Activated B cell treated with CpG ODN at 0.5 μM for 24 hours (primary cell): ENCODE measurements around the gene ARFGEF3. TPM values are rescaled to one million over a fixed set of nuclear protein-coding genes. Genes with fewer than 3 reads are reported as not detected.

ENCODE experiments used
- ATAC-seq: fragments of 200-7000 bp; cut with Tn5 transposase; one replicate; pipeline ENCODE4 v1.10.0; 2021; ENCODE audit warnings: low read depth, mild to moderate bottlenecking, moderate library complexity
- CTCF ChIA-PET: fragments of 350-600 bp; sonication (Branson Sonifier 250); formaldehyde crosslinking; loops from one replicate; lab custom pipeline; 2021; ENCODE audit warnings: antibody characterized with exemption; lab: Charles Lee
- POLR2A ChIA-PET: fragments of 350-600 bp; sonication (Branson Sonifier 250); formaldehyde crosslinking; loops from one replicate; lab custom pipeline; 2021; ENCODE audit warnings: antibody characterized with exemption; lab: Charles Lee
- DNase-seq: peaks from one replicate; pipeline ENCODE4 v3.0.0; 2022
- H3K27ac Mint-ChIP-seq: one replicate; pipeline ENCODE4 v1.8.0; 2020; ENCODE audit warnings: mixed read lengths
- H3K27me3 Mint-ChIP-seq: one replicate; pipeline ENCODE4 v1.8.0; 2021; ENCODE audit warnings: mixed read lengths
- H3K36me3 Mint-ChIP-seq: one replicate; pipeline ENCODE4 v1.8.0; 2021; ENCODE audit warnings: low read depth, mixed read lengths
- H3K4me1 Mint-ChIP-seq: one replicate; pipeline ENCODE4 v1.8.0; 2021; ENCODE audit warnings: mixed read lengths
- H3K4me3 Mint-ChIP-seq: one replicate; pipeline ENCODE4 v1.8.0; 2020; ENCODE audit warnings: mild to moderate bottlenecking, mixed read lengths
- H3K9me3 Mint-ChIP-seq: one replicate; pipeline ENCODE4 v1.8.0; 2020; ENCODE audit warnings: mixed read lengths
- intact Hi-C: fragments of 100-400 bp; cut with micrococcal nuclease; formaldehyde crosslinking; loops from one replicate; pipeline ENCODE4 v1.15.1; 2024
- total RNA-seq: library from RNA; stranded (reverse); gene quantifications from 2 replicates; pipeline ENCODE4 v1.2.3, GENCODE V29; 2022
- TF ChIP-seq, protein P1 (sequence below): fragments of 200-600 bp; IDR thresholded peaks from one replicate; pipeline ENCODE4 v1.8.0; 2022; ENCODE audit warnings: antibody characterized with exemption, mild to moderate bottlenecking

Gene ARFGEF3
- total RNA-seq, 1 donor from 2014 or later: 0.02 TPM

DNA sequence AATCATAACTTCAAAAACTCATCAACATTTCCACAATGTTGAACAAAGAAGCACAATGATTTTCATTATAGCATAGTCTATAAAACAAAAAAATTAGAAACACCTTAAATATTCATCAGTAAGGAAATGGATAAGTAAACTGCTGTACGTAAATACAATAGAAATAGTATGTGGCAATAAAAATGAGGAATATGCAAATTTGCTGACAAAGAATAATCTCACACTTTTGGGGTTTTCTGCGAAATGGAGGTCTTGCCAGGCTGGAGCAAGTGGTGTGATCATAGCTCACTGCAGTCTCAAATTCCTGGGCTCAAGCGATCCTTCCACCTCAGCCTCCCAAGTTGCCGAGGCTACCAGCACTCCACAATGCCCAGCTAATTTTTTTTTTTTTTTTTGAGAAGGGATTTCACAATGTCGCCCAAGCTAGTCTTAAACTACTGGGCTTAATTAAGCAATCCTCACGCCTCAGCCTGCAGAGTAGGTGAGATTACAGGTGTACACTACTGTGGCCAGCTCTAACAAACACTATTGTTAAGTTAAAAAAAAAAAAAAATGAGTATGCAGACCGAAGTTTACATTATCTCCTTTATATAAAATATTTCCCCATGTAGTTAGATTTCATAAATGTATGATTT is 157.1 kb downstream of the ARFGEF3 start:
- intact Hi-C loops: no loop called here
- Mint-ChIP-seq H3K4me3 (no peak overlapping the region), H3K4me1 (no peaks in the 10 kb centered on the region), H3K27ac (no peak overlapping the region), H3K9me3 (peaks cover 6% of the 10 kb centered on the region), H3K36me3 (no peaks in the 10 kb centered on the region), H3K27me3 (peaks cover 8% of the 10 kb centered on the region)
- POLR2A ChIA-PET: no interaction called here
- ATAC-seq (no peak), DNase-seq (no peak)
- CTCF ChIA-PET: no interaction called here
- TF ChIP-seq, protein P1, sequence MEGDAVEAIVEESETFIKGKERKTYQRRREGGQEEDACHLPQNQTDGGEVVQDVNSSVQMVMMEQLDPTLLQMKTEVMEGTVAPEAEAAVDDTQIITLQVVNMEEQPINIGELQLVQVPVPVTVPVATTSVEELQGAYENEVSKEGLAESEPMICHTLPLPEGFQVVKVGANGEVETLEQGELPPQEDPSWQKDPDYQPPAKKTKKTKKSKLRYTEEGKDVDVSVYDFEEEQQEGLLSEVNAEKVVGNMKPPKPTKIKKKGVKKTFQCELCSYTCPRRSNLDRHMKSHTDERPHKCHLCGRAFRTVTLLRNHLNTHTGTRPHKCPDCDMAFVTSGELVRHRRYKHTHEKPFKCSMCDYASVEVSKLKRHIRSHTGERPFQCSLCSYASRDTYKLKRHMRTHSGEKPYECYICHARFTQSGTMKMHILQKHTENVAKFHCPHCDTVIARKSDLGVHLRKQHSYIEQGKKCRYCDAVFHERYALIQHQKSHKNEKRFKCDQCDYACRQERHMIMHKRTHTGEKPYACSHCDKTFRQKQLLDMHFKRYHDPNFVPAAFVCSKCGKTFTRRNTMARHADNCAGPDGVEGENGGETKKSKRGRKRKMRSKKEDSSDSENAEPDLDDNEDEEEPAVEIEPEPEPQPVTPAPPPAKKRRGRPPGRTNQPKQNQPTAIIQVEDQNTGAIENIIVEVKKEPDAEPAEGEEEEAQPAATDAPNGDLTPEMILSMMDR: no peak

DNA sequence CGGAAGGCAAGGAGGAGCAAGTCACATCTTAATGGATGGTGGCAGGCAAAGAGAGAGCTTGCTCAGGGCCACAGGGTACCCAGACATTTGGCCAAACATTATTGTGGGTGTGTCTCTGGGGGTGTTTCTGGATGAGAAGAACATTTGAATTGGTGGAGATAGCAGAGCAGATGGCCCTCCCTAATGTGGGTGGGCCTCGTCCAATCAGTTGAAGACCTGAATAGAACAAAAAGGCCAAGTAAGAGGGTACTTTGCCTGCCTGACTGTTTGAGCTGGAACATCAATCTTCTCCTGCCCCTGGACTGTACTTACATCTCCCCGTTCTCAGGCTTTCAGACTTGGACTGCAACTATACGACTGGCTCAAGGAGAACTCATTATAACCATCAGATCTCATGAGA is 160.2 kb downstream of the ARFGEF3 start:
- Mint-ChIP-seq H3K36me3 (no peaks in the 10 kb centered on the region), H3K27me3 (peaks cover 16% of the 10 kb centered on the region), H3K4me3 (no peak overlapping the region), H3K27ac (no peak overlapping the region), H3K4me1 (no peaks in the 10 kb centered on the region), H3K9me3 (peaks cover 6% of the 10 kb centered on the region)
- CTCF ChIA-PET: no interaction called here
- no peak for ATAC-seq
- no peak for DNase-seq
- POLR2A ChIA-PET: no interaction called here
- intact Hi-C loops: no loop called here
- TF ChIP-seq, protein P1: no peak

DNA sequence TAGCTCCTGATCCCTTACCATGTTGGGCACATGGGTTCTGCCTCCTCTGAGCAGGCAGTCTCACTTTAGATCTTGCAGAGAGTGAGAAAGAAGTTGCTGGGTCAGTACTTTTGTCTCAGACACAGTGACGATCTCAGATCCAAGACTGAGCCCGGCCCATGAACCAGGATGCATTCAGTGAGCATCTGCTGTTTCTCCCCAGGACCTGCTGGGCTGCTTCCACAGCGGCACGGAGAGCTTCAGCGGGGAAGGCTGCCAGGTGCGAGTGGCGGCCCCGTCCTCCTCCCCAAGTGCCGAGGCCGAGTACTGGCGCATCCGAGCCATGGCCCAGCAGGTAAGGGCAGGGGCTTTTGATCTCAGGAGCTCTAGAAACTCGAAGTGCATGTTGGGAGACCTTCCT is 162.1 kb downstream of the ARFGEF3 start:
- POLR2A ChIA-PET: no interaction called here
- H3K27ac Mint-ChIP-seq: no peak overlapping the region
- TF ChIP-seq, protein P1: no peak
- peaks cover 18% of the 10 kb centered on the region for H3K27me3 Mint-ChIP-seq
- no peak overlapping the region for H3K4me3 Mint-ChIP-seq
- no peaks in the 10 kb centered on the region for H3K36me3 Mint-ChIP-seq
- no peak for ATAC-seq
- CTCF ChIA-PET: no interaction called here
- H3K4me1 Mint-ChIP-seq: no peaks in the 10 kb centered on the region
- peaks cover 6% of the 10 kb centered on the region for H3K9me3 Mint-ChIP-seq
- intact Hi-C loops: no loop called here
- no peak for DNase-seq

DNA sequence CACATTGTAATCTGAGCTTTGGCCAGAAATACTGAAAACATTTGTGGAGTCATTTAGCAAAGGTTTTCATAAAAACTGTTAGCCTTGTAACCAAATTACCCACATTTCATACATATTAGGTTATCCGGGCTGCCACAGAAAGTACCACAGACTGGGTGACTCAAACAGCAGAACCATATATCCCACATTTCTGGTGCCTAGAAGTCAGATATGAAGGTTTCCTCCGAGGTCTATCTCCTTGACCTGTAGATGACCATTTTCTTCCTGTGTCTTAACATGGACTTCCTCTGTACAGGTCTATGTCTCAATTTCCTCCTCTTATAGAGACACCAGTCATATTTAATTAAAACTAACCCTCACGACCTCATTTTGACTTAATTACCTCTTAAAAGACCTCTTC is 166.5 kb downstream of the ARFGEF3 start:
- ChIA-PET POLR2A (no interaction called here), CTCF (no interaction called here)
- Mint-ChIP-seq H3K36me3 (no peaks in the 10 kb centered on the region), H3K9me3 (no peaks in the 10 kb centered on the region), H3K4me3 (no peak overlapping the region), H3K4me1 (no peaks in the 10 kb centered on the region), H3K27ac (no peak overlapping the region), H3K27me3 (peaks cover 15% of the 10 kb centered on the region)
- no peak for DNase-seq
- ATAC-seq: no peak
- TF ChIP-seq, protein P1: no peak
- intact Hi-C loops: no loop called here

DNA sequence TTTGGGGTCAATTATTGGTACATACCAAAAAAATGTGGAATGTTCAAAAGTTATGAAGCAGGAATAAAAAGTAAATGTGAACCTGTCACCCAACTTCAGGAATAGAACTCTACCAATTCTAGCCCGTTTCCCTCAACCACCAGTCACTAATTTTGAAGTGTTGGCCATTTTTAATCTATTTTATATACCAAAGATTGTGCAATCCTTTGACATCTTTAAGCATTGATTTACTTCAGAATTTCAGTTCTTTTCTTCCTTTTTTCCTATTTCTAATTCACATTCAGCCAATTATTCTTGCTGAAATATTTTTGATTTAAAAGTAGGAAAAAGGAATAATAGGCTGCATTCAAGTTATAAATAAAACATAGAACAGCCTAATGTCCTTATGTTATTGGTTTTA is 169.0 kb downstream of the ARFGEF3 start:
- CTCF ChIA-PET: no interaction called here
- no peak for ATAC-seq
- TF ChIP-seq, protein P1: no peak
- no peaks in the 10 kb centered on the region for H3K36me3 Mint-ChIP-seq
- intact Hi-C loops: no loop called here
- no peak for DNase-seq
- no peaks in the 10 kb centered on the region for H3K9me3 Mint-ChIP-seq
- no peaks in the 10 kb centered on the region for H3K4me1 Mint-ChIP-seq
- POLR2A ChIA-PET: interaction anchor here (0.5 kb wide), 1 partner anchor 117 kb away, joined by 7 read pairs; no protein-coding TSS in a partner anchor
- H3K27me3 Mint-ChIP-seq: peaks cover 16% of the 10 kb centered on the region
- H3K4me3 Mint-ChIP-seq: no peak overlapping the region
- no peak overlapping the region for H3K27ac Mint-ChIP-seq
